ENCODE measurements around the gene MINDY3.
"Not testable (repeated sequence)": the region's sequence is repeated elsewhere in the genome, so short reads cannot be mapped to it uniquely, and the experiment has no call there.

The MINDY3 gene

GRCh38 chr10:15802375-15802949, 57.8 kb downstream of the MINDY3 start:
- DNase-seq = peak; percentile 95

- DNase-seq = no peak
These were observed 58.7 kb downstream of the MINDY3 start for GRCh38 chr10:15801641-15802040.

- peak; percentile 59 for DNase-seq
These were observed 59.2 kb downstream of the MINDY3 start for GRCh38 chr10:15801147-15801546.

GRCh38 chr10:15797346-15797745, 63.0 kb downstream of the MINDY3 start:
- DNase-seq = no peak

GRCh38 chr10:15796762-15797161, 63.5 kb downstream of the MINDY3 start:
- DNase-seq = no peak

- DNase-seq = peak; percentile 32
These were observed 64.1 kb downstream of the MINDY3 start for GRCh38 chr10:15796098-15796759.

- peak; percentile 46 for DNase-seq
These were observed 65.1 kb downstream of the MINDY3 start for GRCh38 chr10:15795036-15795792.

GRCh38 chr10:15794569-15794968, 65.7 kb downstream of the MINDY3 start:
- no peak for DNase-seq

- no peak for DNase-seq
These were observed 66.6 kb downstream of the MINDY3 start for GRCh38 chr10:15793664-15794063.

- DNase-seq = no peak
These were observed 67.5 kb downstream of the MINDY3 start for GRCh38 chr10:15792777-15793176.

- DNase-seq = no peak
These were observed 68.3 kb downstream of the MINDY3 start for GRCh38 chr10:15791816-15792524.

GRCh38 chr10:15789793-15790525, 70.3 kb downstream of the MINDY3 start:
- DNase-seq = no peak

- DNase-seq = no peak
These were observed 72.9 kb downstream of the MINDY3 start for GRCh38 chr10:15787426-15787825.

GRCh38 chr10:15784662-15785300, 75.5 kb downstream of the MINDY3 start:
- no peak for DNase-seq

- DNase-seq = no peak
These were observed 76.2 kb downstream of the MINDY3 start for GRCh38 chr10:15783941-15784636.

GRCh38 chr10:15782851-15783250, 77.5 kb downstream of the MINDY3 start:
- no peak for DNase-seq

GRCh38 chr10:15781381-15781960, 78.8 kb downstream of the MINDY3 start:
- no peak for DNase-seq

- no peak for DNase-seq
These were observed 79.8 kb downstream of the MINDY3 start for GRCh38 chr10:15780353-15781135.

GRCh38 chr10:15775513-15775912, 84.8 kb downstream of the MINDY3 start:
- DNase-seq = no peak

- DNase-seq = not testable (repeated sequence)
These were observed 85.8 kb downstream of the MINDY3 start for GRCh38 chr10:15774534-15774933.
